ENCODE results near the gene LSR. TPM values are rescaled to one million over a fixed set of nuclear protein-coding genes. Genes with fewer than 3 reads are reported as not detected.
A peak's percentile ranks its signal among the peaks of the same experiment; 100 is the strongest.

Gene LSR
- total and polyA plus RNA-seq, 10 donors: 10.9 to 30.2 (median 20.4) TPM

DNA sequence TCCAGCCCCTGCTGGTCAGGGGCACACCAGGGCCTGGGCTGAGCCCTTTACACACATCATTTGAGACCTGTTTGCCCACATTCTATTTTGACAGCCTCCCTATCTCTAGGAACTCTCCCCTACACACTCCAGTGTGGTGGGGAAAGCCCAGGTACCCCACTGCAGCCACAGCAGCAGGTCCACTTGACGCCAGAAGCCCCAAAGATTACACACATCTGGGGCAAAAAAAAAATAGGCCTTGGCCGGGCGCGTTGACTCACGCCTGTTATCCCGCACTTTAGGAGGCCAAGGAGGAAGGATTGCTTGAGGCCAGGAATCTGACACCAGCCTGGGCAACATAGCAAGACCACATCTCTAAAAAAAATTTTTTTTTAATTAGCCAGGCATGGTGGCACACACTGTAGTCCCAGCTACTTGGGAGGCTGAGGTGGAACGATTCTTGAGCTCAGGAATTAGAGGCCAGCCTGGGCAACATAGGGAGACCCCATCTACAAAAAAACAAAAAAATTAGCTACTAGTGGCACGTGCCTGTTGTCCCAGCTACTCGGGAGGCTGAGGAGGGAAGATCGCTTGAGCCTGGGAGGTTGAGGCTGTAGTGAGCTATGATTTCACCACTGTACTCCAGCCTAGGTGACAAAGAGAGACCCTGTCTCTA lies 62.1 kb downstream of the LSR start:
- Histone ChIP-seq H3K4me1 (peaks cover 0 to 99% (median 12%) of the 10 kb centered on the region in 6 donors), H3K27me3 (replicated peaks in 1 of 7) (no peaks in the 10 kb centered on the region), H3K36me3 (no peaks in the 10 kb centered on the region), H3K4me3 (peak overlapping the region in 1 of 8 donors; percentile 21), H3K27ac (peak overlapping the region in 2 of 8 donors; percentile 25 to 65), H3K9me3 (no peaks in the 10 kb centered on the region)
- intact Hi-C loops (cut with DNase I; ENCODE audit: low total_unique reads): no loop called here
- no peak for DNase-seq
- 90 to 94% (median 92%) methylated on average over 10 of the region's 10 CpGs for WGBS, 5 donors
- TF ChIP-seq POLR2A (IDR thresholded peaks at IDR 0.05) (no peak), POLR2AphosphoS5 (IDR thresholded peaks at IDR 0.05) (no peak)
- TF ChIP-seq, protein P1, sequence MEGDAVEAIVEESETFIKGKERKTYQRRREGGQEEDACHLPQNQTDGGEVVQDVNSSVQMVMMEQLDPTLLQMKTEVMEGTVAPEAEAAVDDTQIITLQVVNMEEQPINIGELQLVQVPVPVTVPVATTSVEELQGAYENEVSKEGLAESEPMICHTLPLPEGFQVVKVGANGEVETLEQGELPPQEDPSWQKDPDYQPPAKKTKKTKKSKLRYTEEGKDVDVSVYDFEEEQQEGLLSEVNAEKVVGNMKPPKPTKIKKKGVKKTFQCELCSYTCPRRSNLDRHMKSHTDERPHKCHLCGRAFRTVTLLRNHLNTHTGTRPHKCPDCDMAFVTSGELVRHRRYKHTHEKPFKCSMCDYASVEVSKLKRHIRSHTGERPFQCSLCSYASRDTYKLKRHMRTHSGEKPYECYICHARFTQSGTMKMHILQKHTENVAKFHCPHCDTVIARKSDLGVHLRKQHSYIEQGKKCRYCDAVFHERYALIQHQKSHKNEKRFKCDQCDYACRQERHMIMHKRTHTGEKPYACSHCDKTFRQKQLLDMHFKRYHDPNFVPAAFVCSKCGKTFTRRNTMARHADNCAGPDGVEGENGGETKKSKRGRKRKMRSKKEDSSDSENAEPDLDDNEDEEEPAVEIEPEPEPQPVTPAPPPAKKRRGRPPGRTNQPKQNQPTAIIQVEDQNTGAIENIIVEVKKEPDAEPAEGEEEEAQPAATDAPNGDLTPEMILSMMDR (IDR thresholded peaks at IDR 0.05 in 8 of 11, conservative IDR thresholded peaks at IDR 0.05 in 3 of 11): no peak

DNA sequence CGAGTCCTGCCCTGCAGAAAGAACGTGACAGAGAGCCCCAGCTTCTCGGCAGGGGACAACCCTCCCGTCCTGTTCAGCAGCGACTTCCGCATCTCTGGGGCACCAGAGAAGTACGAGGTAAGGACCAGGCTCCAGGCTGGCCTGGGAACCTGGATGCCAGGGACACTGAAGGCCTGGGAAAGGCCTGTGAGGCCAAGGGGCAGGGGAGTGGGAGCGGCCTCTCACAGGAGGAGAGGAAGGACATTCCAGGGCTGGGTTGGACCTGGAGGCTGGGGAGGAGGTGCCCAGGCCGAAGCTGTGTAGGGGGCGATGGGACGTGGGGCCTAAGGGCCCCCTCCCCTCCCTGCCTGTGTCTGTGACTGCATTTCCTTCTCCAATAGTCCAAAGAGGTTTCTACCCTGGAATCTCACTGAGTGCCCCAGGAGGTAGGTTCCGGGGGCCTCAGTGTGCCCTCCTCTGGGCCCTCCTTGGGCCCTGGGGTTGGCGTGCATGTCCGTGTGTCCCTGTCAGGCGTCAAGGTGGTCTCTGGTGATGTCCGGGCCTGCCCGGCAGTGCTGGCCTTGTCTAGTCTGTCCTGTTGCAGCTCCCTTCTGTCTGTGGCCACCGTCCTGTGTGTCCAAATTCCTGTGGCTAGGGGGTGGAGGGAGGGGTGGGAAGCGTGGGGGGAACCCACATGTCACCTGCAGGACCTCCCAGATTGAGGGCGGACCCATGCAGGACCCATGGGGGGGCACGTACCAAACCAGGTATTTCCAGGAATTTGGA lies 63.3 kb downstream of the LSR start:
- no peaks in the 10 kb centered on the region for H3K9me3 ChIP-seq
- no peak overlapping the region for H3K4me3 ChIP-seq
- DNase-seq: no peak
- 78 to 88% (median 85%) methylated on average over 18 to 21 of the region's 21 CpGs for WGBS, 5 donors
- no peaks in the 10 kb centered on the region for H3K36me3 ChIP-seq
- H3K27me3 ChIP-seq (replicated peaks in 1 of 7): no peaks in the 10 kb centered on the region
- peak overlapping the region in 3 of 8 donors; percentile 3 to 20 (median 5) for H3K27ac ChIP-seq
- no peak for TF ChIP-seq POLR2AphosphoS5 (IDR thresholded peaks at IDR 0.05)
- no peak for TF ChIP-seq POLR2A (IDR thresholded peaks at IDR 0.05)
- intact Hi-C loops (cut with DNase I; ENCODE audit: low total_unique reads): no loop called here
- peaks cover 0 to 100% (median 12%) of the 10 kb centered on the region in 6 donors for H3K4me1 ChIP-seq

DNA sequence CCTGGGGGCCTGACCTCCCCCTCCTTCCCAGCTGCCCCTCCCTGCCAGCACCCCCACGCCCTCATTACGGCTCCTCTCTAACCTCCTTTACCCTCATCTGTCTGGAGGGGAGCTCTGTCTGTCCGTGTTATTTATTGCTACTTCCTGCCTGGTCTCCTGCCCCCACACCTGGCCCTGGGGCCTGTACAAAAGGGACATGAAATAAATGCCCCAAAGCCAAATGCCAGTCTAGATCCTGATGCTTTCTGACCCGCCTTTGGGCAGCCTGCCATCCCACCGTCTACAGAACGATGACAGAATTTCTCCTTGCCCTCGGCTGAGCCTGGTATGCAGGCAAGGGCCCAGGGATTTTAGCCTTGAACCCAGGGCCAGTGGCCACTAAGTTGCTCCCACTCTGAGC lies 64.8 kb downstream of the LSR start:
- no peaks in the 10 kb centered on the region for H3K36me3 ChIP-seq
- 22 to 53% (median 30%) methylated on average over 4 to 7 of the region's 7 CpGs for WGBS, 5 donors
- TF ChIP-seq, protein P1 (IDR thresholded peaks at IDR 0.05 in 8 of 11, conservative IDR thresholded peaks at IDR 0.05 in 3 of 11): no peak
- TF ChIP-seq POLR2A (IDR thresholded peaks at IDR 0.05): no peak
- TF ChIP-seq POLR2AphosphoS5 (IDR thresholded peaks at IDR 0.05): no peak
- no peak for DNase-seq
- peak overlapping the region in 2 of 8 donors; percentile 20 to 30 for H3K27ac ChIP-seq
- H3K4me1 ChIP-seq: peaks cover 7 to 100% (median 22%) of the 10 kb centered on the region in 6 donors
- H3K27me3 ChIP-seq (replicated peaks in 1 of 7): no peaks in the 10 kb centered on the region
- H3K9me3 ChIP-seq: no peaks in the 10 kb centered on the region
- intact Hi-C loops (cut with DNase I; ENCODE audit: low total_unique reads): no loop called here
- no peak overlapping the region for H3K4me3 ChIP-seq

DNA sequence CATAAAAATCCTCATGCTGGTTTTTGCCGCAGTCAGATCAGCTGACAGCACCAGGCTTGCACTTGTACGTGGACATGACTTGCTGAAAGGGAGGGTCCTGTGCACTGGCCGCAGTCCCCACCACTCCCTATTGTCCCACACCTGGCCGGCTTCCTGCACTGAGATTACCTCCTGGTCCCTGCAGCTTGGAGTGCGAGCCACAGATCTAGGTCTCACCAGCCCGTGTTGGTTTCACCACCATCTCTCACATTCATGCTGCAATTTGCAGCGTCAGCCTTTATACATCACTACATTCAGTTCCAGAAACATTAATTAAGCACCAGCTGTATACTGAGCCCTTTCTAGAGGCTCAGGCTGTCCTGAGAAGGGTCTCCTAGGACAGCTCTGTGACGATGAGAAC lies 65.2 kb downstream of the LSR start:
- 82 to 91% (median 89%) methylated on average over 8 of the region's 8 CpGs for WGBS, 5 donors
- intact Hi-C loops (cut with DNase I; ENCODE audit: low total_unique reads): no loop called here
- no peak for TF ChIP-seq POLR2A (IDR thresholded peaks at IDR 0.05)
- TF ChIP-seq POLR2AphosphoS5 (IDR thresholded peaks at IDR 0.05): no peak
- TF ChIP-seq, protein P1 (IDR thresholded peaks at IDR 0.05 in 8 of 11, conservative IDR thresholded peaks at IDR 0.05 in 3 of 11): no peak
- no peaks in the 10 kb centered on the region for H3K9me3 ChIP-seq
- no peak overlapping the region for H3K4me3 ChIP-seq
- no peak for DNase-seq
- H3K36me3 ChIP-seq: no peaks in the 10 kb centered on the region
- H3K27me3 ChIP-seq (replicated peaks in 1 of 7): no peaks in the 10 kb centered on the region
- peaks cover 10 to 100% (median 27%) of the 10 kb centered on the region in 6 donors for H3K4me1 ChIP-seq
- no peak overlapping the region for H3K27ac ChIP-seq
